ENCODE measurements around the gene DDR1.

The DDR1 gene

GRCh38 chr6:30893001-30893591, 8.8 kb downstream of the DDR1 start:
- H3K9me3 ChIP-seq (ENCODE audit: insufficient read depth, low read length): no peaks in the 10 kb centered on the region
- no peak overlapping the region for H3K9ac ChIP-seq (ENCODE audit: insufficient read length, low read depth)
- peaks cover 2% of the 10 kb centered on the region for H3K4me1 ChIP-seq (ENCODE audit: insufficient read depth, insufficient read length)
- no peak overlapping the region for H3K4me3 ChIP-seq (ENCODE audit: insufficient read length, low read depth)
- no peaks in the 10 kb centered on the region for H3K27me3 ChIP-seq (ENCODE audit: insufficient read depth, insufficient read length)
- peaks cover 91% of the 10 kb centered on the region for H3K36me3 ChIP-seq (ENCODE audit: insufficient read depth, insufficient read length, low read length)
- DNase-seq (ENCODE audit: low read depth, low spot score): no peak
- TF ChIP-seq YY1 (IDR thresholded peaks at IDR 0.05; ENCODE audit: insufficient read depth, insufficient read length) (no peak), ZNF274 (IDR thresholded peaks at IDR 0.05; ENCODE audit: low read depth, low read length) (no peak), SUZ12 (IDR thresholded peaks at IDR 0.05; ENCODE audit: extremely low read depth, insufficient read depth, insufficient read length) (no peak)

- peaks cover 95% of the 10 kb centered on the region for H3K36me3 ChIP-seq (ENCODE audit: insufficient read depth, insufficient read length, low read length)
- no peak overlapping the region for H3K9ac ChIP-seq (ENCODE audit: insufficient read length, low read depth)
- TF ChIP-seq SUZ12 (IDR thresholded peaks at IDR 0.05; ENCODE audit: extremely low read depth, insufficient read depth, insufficient read length): no peak
- TF ChIP-seq YY1 (IDR thresholded peaks at IDR 0.05; ENCODE audit: insufficient read depth, insufficient read length): no peak
- TF ChIP-seq ZNF274 (IDR thresholded peaks at IDR 0.05; ENCODE audit: low read depth, low read length): no peak
Observed at GRCh38 chr6:30893666-30894065, 9.3 kb downstream of the DDR1 start.

GRCh38 chr6:30894381-30894780, 10.1 kb downstream of the DDR1 start:
- no peak overlapping the region for H3K4me3 ChIP-seq (ENCODE audit: insufficient read length, low read depth)
- no peak overlapping the region for H3K9ac ChIP-seq (ENCODE audit: insufficient read length, low read depth)
- no peaks in the 10 kb centered on the region for H3K9me3 ChIP-seq (ENCODE audit: insufficient read depth, low read length)
- DNase-seq (ENCODE audit: low read depth, low spot score): no peak
- H3K27me3 ChIP-seq (ENCODE audit: insufficient read depth, insufficient read length): no peaks in the 10 kb centered on the region
- TF ChIP-seq YY1 (IDR thresholded peaks at IDR 0.05; ENCODE audit: insufficient read depth, insufficient read length): no peak
- TF ChIP-seq SUZ12 (IDR thresholded peaks at IDR 0.05; ENCODE audit: extremely low read depth, insufficient read depth, insufficient read length): no peak
- no peak for TF ChIP-seq ZNF274 (IDR thresholded peaks at IDR 0.05; ENCODE audit: low read depth, low read length)
- H3K36me3 ChIP-seq (ENCODE audit: insufficient read depth, insufficient read length, low read length): peaks cover 95% of the 10 kb centered on the region
- H3K4me1 ChIP-seq (ENCODE audit: insufficient read depth, insufficient read length): no peaks in the 10 kb centered on the region

More at GRCh38 chr6:30893666-30894065, 9.3 kb downstream of the DDR1 start:
- peaks cover 2% of the 10 kb centered on the region for H3K4me1 ChIP-seq (ENCODE audit: insufficient read depth, insufficient read length)
- H3K4me3 ChIP-seq (ENCODE audit: insufficient read length, low read depth): no peak overlapping the region
- no peak for DNase-seq (ENCODE audit: low read depth, low spot score)
- no peaks in the 10 kb centered on the region for H3K27me3 ChIP-seq (ENCODE audit: insufficient read depth, insufficient read length)
- no peaks in the 10 kb centered on the region for H3K9me3 ChIP-seq (ENCODE audit: insufficient read depth, low read length)

GRCh38 chr6:30894935-30895334, 10.6 kb downstream of the DDR1 start:
- H3K9me3 ChIP-seq (ENCODE audit: insufficient read depth, low read length): no peaks in the 10 kb centered on the region
- no peak for DNase-seq (ENCODE audit: low read depth, low spot score)
- TF ChIP-seq ZNF274 (IDR thresholded peaks at IDR 0.05; ENCODE audit: low read depth, low read length) (no peak), SUZ12 (IDR thresholded peaks at IDR 0.05; ENCODE audit: extremely low read depth, insufficient read depth, insufficient read length) (no peak), YY1 (IDR thresholded peaks at IDR 0.05; ENCODE audit: insufficient read depth, insufficient read length) (no peak)
- no peak overlapping the region for H3K9ac ChIP-seq (ENCODE audit: insufficient read length, low read depth)
- no peak overlapping the region for H3K4me3 ChIP-seq (ENCODE audit: insufficient read length, low read depth)
- no peaks in the 10 kb centered on the region for H3K4me1 ChIP-seq (ENCODE audit: insufficient read depth, insufficient read length)
- H3K36me3 ChIP-seq (ENCODE audit: insufficient read depth, insufficient read length, low read length): peaks cover 95% of the 10 kb centered on the region
- H3K27me3 ChIP-seq (ENCODE audit: insufficient read depth, insufficient read length): no peaks in the 10 kb centered on the region

GRCh38 chr6:30895343-30895742, 11.0 kb downstream of the DDR1 start:
- Histone ChIP-seq H3K36me3 (ENCODE audit: insufficient read depth, insufficient read length, low read length) (peaks cover 95% of the 10 kb centered on the region), H3K9ac (ENCODE audit: insufficient read length, low read depth) (no peak overlapping the region), H3K9me3 (ENCODE audit: insufficient read depth, low read length) (no peaks in the 10 kb centered on the region), H3K27me3 (ENCODE audit: insufficient read depth, insufficient read length) (no peaks in the 10 kb centered on the region), H3K4me1 (ENCODE audit: insufficient read depth, insufficient read length) (no peaks in the 10 kb centered on the region), H3K4me3 (ENCODE audit: insufficient read length, low read depth) (no peak overlapping the region)
- TF ChIP-seq YY1 (IDR thresholded peaks at IDR 0.05; ENCODE audit: insufficient read depth, insufficient read length) (no peak), SUZ12 (IDR thresholded peaks at IDR 0.05; ENCODE audit: extremely low read depth, insufficient read depth, insufficient read length) (no peak), ZNF274 (IDR thresholded peaks at IDR 0.05; ENCODE audit: low read depth, low read length) (no peak)
- DNase-seq (ENCODE audit: low read depth, low spot score): no peak

GRCh38 chr6:30896541-30896940, 12.2 kb downstream of the DDR1 start:
- H3K9me3 ChIP-seq (ENCODE audit: insufficient read depth, low read length): no peaks in the 10 kb centered on the region
- no peak overlapping the region for H3K9ac ChIP-seq (ENCODE audit: insufficient read length, low read depth)
- no peak for DNase-seq (ENCODE audit: low read depth, low spot score)
- H3K4me1 ChIP-seq (ENCODE audit: insufficient read depth, insufficient read length): no peaks in the 10 kb centered on the region
- peaks cover 86% of the 10 kb centered on the region for H3K36me3 ChIP-seq (ENCODE audit: insufficient read depth, insufficient read length, low read length)
- no peak for TF ChIP-seq SUZ12 (IDR thresholded peaks at IDR 0.05; ENCODE audit: extremely low read depth, insufficient read depth, insufficient read length)
- no peak for TF ChIP-seq YY1 (IDR thresholded peaks at IDR 0.05; ENCODE audit: insufficient read depth, insufficient read length)
- TF ChIP-seq ZNF274 (IDR thresholded peaks at IDR 0.05; ENCODE audit: low read depth, low read length): no peak
- no peak overlapping the region for H3K4me3 ChIP-seq (ENCODE audit: insufficient read length, low read depth)
- H3K27me3 ChIP-seq (ENCODE audit: insufficient read depth, insufficient read length): no peaks in the 10 kb centered on the region

GRCh38 chr6:30897882-30898281, 13.6 kb downstream of the DDR1 start:
- Histone ChIP-seq H3K9ac (ENCODE audit: insufficient read length, low read depth) (no peak overlapping the region), H3K4me1 (ENCODE audit: insufficient read depth, insufficient read length) (no peaks in the 10 kb centered on the region), H3K27me3 (ENCODE audit: insufficient read depth, insufficient read length) (no peaks in the 10 kb centered on the region), H3K36me3 (ENCODE audit: insufficient read depth, insufficient read length, low read length) (peaks cover 73% of the 10 kb centered on the region), H3K4me3 (ENCODE audit: insufficient read length, low read depth) (no peak overlapping the region), H3K9me3 (ENCODE audit: insufficient read depth, low read length) (no peaks in the 10 kb centered on the region)
- TF ChIP-seq YY1 (IDR thresholded peaks at IDR 0.05; ENCODE audit: insufficient read depth, insufficient read length): no peak
- TF ChIP-seq ZNF274 (IDR thresholded peaks at IDR 0.05; ENCODE audit: low read depth, low read length): no peak
- TF ChIP-seq SUZ12 (IDR thresholded peaks at IDR 0.05; ENCODE audit: extremely low read depth, insufficient read depth, insufficient read length): no peak
- no peak for DNase-seq (ENCODE audit: low read depth, low spot score)

Measured in NT2/D1 (cell line).